NCI-H1417 treated with DMSO at 0.1 percent for 48 hours (cell line): ENCODE measurements around the gene TSPAN14.

Experiments
- DNase-seq: peaks from one replicate; lab custom pipeline; 2025; lab: John Stamatoyannopoulos, UW

TSPAN14 gene

DNA sequence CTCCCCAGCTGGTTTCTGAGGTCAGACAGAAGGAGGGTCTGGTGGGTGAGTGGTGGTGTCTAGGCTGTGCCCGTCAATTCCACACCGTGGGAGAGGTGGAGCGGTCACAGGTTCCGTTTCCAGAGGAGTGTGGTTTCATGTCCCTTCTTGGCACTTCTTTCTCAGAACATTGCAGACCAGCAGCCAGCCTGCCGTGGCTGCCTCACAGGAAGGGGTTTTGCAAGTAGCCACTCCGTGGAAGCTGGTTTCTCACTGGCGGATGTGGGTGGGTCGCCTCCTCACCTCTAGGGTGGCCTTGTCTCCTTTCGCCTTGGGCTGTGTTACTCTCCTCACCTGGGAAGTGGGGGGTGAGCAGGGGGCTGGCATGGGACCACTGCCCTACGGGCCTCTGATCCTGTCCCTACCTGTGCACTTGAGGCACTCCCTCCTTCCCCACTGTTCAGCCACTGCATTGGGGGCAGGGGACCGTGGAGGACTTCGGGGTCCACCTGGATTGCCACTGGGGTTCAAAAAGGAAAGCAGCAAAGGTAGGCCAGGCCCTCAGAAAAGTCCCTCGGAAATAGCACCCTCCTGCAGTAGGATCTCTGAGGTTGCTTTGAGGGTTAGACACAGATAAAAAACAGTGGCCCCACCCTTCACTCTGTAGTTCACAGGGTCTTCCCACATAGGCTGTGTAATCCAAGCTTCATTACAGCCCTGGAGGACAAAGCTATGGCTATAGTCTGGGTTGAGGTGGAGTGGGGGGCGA lies 33.9 kb downstream of the TSPAN14 start:
- DNase-seq, result no peak

DNA sequence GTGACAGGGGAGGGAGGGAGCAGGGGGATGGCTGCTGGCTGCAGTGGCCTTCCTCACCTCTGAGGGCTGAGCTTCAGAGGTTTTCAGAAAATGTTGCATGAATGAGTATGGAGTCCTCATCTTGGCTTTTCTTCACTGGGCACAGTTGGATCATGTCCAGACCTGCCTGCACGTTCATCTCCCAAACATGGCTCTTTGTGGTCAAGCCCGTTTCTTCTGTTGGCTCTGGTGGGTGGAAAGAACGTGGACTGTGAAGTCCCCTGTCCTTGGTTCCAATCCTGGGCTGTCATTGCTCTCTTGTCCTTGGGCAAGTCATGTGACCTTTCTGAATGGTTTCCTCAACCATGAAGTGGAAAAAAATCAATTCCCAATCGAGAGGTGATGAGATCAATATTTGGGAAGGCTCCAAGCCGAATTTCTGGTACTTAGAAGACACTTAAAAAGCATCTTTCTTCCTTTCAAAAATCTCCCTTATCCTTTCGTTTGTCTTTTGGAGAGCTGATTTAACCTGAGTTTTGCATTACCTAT lies 34.5 kb downstream of the TSPAN14 start:
- no peak for DNase-seq

DNA sequence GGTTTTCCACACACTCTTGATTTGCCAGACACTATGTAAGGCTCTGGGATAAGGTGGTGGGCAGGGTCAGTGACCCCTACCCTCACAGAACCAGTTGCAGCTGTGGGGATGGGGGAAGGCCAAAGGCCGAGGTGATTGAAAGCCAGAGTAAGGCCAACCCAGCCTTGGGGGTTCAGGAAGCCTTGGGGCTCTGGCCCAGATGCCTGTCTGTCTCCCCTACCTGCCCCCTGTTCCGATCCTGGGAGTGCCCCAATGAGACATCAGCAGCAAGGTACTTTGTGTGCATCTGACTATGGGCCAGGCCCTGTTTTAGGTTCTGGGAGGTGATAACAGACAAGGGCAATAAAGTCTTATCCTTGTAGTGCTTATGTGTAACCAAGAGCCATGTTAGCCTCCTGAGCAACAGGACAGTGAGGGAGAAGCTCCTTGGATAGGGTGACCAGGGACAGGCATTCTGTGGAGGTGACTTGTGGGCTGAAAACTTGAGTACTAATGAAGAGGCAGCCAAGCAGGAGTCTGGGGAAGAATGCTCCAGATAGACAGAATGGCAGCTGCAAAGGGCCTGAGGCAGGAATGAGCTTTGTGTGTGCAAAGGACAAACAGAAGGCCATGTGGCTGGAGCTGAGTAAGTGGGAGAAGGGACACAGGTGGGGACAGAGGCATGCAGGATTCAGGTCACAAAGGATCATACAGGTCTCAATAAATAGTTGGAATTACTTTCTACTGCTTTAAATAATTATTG lies 35.4 kb downstream of the TSPAN14 start:
- no peak for DNase-seq

DNA sequence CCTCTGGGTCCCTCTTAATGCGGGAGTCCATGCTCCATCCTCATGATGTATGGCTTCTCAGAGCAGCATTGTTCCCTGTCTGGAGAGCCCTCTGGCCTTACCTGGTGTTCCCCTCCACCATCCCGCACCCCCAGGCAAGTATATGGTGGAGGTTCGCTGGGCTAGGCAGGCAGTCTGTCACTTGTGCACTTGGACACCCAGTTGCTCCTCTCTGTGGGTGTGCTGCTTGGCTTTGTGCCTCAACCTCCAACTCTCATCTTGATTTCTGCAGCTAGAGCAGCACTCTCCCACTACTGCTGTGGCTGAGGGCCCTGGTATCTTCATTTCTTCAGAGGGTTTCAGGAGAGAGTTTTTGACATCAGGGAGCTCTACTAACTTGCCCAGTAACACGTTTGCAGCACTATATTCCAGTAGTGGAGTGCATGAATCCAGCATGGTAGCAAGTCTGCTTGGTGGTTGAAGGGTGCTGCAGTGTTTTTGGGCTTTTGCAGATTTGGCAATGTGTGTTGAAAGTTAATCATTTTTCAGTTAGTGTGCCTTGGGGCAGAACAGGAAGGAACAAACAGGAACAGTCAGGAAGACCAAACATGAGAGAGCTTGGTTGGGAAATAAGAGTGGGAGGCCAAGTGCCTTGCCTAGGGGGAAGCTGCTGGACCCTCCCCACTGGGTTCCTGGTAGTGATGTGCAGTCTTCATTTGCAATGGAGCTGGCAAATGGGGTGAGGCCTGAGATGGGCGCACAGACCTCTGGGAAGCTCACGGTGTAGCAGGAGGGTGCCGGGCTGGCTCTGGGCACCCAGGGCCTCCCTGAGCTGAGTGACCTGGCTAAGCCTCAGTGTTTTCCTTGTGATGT lies 37.4 kb downstream of the TSPAN14 start:
- no peak for DNase-seq

DNA sequence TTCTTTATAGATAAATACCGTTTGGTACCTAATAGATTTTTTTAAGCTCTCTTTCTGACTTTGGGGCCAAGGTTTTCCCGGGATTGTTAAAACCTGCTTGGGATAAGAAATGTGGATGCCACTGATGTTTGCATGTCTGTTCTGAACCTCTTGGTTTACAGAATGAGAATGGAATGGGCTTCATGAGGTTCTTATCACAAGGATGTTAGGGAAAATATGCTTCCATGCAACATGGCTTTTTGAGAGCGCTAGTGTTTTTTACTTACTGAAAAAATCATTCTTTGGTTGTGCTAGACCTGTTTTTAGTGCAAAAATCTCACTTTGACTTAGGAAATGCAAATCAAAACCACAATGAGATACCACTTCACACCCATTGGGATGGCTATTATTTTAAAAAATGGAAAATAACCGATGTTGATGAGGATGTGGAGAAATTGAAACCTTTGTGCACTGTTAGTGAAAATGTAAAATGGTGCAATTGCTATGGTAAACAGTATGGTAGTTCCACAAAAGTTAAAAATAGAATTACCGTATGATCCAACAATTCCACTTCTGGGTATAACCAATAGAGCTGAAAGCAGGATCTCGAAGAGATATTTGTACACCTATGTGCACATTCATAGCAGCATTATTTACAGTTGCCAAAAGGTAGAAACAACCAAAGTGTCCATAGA lies 38.9 kb downstream of the TSPAN14 start:
- no peak for DNase-seq

DNA sequence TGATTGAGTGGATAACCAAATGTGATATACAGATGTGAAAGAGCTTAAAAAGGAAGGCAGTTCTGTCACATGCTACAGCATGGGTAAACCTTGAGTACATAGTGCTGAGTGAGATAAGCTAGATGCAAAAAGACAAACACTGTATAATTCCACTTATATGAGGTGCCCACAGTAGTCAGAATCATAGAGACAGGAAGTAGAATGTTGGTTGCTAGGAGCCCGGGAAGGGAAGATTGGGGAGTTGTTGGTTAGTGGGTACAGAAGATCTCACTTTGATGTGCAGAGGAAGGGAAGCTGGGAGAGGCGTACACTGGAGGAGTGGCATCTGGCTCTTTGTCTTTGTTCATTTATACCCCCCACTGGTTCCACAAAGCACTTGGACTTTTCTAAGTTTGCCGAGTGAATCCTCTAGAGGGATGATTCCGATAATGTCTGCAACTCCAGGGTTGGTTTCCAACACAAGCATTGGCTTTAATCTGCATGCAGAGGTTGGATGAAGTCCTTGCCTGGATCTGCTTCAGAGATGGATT lies 39.5 kb downstream of the TSPAN14 start:
- no peak for DNase-seq

DNA sequence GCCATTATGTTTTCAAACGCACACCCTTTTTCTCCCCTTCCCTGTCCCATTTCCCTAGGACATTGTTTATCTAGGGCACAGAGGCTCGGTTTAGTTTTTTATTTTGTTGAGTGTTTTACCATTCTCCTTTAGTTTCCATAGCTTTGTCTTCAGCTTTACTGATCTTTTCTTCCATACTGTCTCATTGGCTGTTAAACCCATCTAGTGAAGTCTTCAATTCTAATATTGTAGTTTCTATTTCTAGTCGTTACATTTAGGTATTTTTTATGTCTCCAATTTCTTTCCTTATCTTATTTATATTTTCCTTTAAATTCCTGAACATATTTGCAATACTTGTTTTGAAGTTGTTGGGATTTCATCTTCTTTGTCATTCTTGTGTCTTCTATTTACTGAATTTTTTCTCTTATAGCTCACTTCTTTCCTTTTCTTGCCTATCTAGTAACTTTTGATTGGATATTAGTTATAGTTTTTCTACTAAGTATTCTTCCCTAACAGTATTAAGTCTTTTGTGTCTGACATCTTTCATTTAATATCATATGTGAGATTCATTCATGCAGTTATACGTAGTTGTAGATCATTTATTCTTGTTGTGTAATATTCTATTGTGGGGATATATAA lies 42.6 kb downstream of the TSPAN14 start:
- no peak for DNase-seq

DNA sequence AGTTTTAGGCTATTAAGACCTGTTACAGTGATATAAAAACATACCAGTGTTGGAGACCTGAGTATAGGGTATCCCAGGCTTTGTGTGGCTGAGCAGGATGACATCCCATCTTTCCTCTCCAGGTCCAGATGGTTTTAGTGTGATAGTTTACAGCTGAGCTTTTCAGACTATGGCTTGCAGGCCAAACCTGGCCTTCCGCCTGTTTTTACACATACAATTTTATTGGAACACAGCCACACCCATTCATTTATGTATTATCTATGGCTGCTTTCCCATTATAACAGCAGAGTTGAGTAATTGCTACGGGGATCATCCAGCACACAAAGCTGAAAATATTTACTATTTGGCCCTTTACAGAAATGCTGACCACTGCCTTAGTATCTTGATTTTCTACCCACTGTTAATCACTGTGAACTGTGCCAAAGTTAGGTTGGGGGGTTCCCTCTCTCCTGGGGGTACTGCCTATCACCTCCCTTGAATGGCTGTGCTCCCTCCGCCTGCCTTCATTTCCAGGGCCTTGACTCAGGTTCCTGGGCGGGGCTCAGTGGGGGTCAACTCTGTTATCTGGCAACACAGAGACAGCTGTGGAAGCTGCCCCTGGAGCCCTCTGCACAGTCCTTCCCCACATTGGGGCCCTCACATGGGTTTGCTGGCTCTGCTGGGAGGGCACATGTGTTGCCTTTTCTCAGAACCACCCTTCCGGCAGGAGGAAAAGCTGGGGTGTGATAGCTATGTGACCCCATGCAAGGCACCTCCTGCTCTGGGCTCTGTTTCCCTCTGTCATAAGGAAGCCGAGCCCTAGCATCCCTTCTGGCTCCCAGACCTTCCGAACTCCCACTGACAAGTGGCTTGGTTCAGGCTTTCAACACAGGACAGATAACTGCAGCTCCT lies 43.3 kb downstream of the TSPAN14 start:
- DNase-seq, result no peak

DNA sequence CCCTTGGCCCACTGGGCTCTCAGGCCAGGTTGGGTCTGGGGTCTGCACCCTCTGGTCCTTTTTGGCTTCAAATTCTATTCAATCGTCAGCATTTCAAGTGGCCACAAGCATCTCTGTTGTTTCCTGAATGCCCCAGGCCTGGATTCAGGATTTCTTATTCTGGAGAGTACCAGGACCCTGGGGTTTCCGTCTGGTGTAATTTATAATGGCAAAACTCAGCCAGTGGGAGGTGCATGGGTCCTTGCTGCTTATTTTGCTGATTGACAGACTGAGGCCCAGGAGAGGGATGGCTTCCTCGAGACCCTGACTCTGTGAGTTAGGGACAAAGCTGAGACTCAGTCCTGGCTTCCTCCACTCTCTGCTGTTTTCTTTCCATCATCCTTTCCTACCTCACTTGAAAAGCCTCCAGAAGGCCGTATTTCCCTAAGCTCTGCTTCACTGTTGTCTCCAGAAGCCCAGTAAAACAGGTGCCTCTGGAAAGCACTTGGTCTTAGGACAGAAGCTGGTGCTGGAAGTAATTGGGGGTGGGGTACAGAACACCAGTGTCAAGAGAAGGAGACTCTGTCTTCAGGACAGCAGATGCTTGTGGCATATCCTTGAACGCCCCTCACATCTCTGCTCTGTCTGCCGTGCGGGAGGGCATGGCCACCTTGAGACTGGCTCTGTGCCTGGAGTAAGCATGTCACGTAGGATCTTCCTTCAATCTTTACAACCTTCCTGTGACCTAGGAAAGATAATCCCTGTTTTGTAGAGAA lies 44.1 kb downstream of the TSPAN14 start:
- no peak for DNase-seq

DNA sequence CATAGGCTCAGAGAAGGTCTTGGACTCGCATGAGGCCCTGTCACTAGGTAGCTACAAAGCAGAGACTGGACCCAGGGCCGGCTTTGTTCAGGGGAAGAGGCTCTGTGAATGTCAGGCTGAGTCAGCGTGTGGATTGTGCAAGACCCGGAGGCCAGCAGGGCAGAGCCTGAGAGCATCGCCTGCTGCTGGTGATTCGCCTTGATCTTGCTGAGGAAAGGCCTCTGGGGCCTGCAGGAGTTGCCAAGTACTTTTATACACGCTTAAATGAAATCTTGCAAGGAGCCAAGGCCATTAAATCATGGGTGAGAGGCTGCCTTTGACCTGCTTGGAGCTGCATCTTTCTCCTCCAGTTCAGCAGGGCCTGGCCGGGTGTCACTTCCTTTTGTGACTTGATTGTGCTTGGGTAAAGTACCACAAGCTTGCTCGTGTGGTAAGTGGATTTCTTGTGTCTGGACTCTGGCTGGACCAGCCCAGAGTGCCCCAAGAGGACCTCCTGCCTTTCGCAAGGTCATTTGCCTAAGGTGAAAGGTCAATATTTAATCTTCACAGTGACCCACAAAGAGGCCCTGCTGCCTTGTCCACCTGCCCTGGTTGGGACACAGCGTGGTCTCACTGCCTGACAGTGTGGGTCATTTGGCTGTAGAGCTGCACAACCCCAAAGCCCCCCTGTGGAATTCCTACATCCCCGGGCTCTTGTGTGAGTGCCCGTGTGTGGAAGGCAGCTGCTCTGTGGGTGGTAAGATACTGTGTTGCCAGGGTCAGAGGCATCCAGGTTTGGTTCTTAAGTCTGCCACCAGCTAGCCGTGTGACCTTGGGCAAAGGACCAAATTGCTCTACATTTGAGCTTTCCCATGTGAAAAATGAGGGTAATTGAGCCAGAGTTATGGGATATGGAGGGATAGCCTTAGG lies 45.0 kb downstream of the TSPAN14 start:
- DNase-seq, result no peak

DNA sequence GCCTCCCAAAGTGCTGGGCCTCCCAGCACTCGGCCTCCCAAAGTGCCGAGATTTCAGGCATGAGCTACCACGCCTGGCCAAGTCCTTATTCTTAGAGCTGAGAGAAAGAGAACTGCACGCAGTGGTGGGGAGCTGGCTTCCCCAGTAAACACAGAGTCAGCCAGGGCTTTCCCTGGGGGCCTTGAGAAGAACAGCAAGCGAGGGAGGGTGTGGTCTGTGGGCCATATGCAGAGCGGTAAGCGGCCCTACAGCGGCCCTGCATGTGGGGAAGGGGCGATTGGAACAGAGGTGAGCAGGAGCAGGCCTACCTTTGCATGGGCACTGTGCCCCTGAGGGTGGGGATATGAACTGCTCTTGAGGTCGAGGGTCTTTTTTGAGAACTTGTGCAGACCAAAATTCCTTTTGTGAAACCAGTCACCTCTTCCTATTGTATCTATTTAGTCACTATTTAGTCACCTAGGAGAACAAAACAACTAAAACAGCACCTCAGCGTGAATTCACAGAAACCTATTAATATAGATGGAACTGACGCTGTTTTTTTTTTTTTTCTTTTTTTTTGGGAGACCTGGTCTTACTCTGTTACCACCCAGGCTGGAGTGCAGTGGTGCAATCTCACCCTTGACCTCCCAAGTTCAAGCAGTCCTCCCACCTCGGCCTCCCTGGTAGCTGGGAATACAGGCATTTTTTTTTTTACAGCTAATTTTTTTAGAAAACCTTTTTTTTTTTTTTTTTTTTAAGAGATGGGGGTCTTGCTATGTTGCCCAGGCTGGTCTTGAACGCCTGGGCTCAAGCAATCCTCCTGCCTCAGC lies 46.7 kb downstream of the TSPAN14 start:
- no peak for DNase-seq

DNA sequence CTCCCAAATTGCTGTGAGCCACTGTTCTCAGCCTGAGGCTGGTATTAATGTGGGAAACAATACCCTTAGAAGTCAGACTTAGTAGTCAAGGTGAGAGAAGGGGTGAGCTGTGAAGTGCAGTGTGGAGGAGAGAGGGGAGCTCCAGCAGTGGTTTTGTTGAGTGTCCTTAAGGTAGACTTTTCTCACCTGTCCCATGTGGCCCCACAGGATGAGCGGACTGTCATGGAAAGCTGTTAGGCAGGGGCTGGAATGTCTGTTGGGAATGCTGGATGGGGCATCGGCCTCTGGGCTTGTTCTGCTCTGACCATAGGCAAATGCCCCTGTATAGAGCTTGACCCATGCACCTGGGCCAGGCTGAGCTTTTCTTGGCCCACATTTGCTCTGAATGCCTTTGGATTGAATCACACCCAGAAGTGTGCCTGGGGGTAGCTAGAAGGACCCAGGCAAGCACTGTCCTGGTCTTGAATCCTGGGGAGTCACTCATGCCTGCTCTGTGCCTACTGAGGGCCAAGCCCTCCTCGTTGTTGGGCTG lies 47.3 kb downstream of the TSPAN14 start:
- DNase-seq, result no peak

DNA sequence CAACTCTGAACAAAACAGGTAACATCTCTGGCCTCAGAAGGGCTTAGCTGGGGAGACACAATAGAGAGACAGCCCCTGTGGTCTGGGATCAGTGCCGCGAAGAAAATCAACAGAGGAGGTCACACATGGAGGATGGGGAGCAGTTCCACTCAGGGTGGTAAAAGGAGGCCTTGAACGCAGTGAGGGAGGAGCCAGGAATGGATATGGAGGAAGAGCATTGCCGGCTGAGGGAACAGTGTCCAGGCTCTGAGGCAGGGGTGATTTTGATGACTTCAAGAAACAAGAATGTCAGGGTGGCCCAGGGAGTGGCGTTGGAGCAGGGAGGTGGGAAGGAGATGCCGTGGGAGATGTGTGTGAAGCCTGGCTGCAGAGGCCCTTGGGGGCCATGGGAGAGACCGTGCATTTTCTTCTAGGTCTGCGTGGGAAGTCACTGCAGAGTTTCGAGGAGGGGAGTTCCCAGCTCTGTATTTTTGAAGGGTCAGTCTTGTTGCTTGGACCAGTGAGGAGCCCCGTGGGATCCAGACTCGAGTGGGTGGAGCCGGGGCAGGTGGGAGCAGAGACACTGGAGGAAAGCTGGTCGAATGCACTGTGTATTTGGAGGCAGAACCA lies 47.9 kb downstream of the TSPAN14 start:
- DNase-seq, result no peak

DNA sequence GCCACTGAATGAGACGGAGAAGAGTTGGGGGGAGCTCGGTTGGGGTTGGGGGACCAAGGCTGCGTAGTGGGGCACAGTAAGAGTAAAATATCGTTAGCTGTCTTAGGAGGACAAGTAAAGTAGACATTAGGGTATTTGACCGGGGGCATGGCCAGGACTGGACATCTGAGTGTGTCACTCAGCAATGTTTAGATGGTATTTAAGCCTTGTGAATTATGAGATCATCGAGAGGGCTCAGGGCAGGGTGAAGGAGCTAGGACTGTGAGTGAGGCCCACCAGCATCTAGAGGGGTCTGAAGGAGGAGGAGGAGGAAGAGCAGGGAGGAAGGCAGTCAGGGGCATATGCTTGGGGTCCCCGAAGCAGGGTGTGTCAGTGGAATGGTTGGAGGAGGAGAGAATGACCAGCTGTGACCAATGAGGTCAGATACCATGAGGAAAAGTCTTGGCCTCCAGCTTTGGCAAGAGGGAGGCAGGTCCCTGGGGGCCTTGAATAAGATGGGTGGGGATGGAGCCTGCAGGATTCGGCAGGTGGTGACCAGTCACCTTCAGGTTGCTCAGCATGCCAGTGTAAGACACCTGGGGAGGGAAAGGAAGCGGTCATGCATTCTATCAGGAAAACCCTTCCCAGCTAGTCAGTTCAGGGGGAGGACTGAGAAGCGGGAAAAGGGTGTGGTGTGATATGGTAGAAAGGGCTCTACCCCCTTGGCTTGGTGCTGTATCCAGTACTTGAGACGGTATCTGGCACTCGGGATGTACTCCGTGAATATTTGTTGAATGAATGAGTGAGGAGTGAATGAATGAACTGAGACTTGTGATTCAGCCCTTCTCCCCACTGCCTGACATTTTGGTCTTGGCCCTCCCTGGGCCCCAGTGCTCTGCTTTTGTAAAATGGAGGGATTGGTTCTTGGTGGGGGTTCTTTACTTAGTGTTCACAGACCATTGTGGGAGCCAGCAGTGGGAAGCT lies 48.8 kb downstream of the TSPAN14 start:
- DNase-seq, result no peak

DNA sequence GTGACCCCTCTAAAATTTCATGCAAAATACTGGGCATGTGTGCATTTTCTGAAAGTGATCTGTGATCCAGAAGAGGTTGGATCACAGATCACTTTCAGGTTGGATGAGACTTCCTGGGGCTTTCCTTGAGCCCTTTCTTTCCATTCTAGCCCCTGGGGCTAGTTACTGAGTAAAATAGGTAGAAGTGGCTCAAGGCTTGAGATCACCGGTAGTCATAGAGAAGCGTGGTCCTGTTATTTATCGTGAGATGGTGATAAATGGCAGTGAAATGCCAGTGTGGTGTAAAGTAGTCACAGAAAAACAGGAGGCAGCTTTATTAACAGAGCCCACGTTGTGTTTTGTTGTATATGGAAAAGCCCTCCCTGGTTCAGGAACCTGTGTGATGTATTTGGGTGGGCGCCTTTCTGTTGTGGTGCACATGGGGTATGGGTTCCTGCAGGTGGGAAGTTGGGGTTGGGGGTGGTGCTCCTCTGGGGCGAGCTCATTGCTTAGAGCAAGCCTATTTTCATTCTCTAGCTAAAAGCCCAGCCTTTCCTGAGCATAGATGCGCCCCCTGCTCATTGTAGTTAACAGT lies 49.6 kb downstream of the TSPAN14 start:
- DNase-seq, result no peak
